Motor neuron (in vitro differentiated cells): Measurements from ENCODE around the gene TMEM207. TPM values are rescaled to one million over a fixed set of nuclear protein-coding genes. Genes with fewer than 3 reads are reported as not detected.
A peak's percentile ranks its signal among the peaks of the same experiment; 100 is the strongest.

Experiments
- ATAC-seq, 8 experiments: fragments of 200-7000 bp; cut with Tn5 transposase; replicated peaks in 6 of 8; 2 replicates each; pipeline ENCODE4 v1.8.0; 2021; ENCODE audit warnings: mild to moderate bottlenecking in 8 of 8, moderate library complexity in 8 of 8
- H3K27ac ChIP-seq, 2 donors: fragments of 250-450 bp; sonication (Bioruptor Pico); 2 replicates each; pipeline ENCODE4 v1.9.0; 2021; ENCODE audit warnings: antibody characterized with exemption in 2 of 2, mild to moderate bottlenecking in 2 of 2, moderate library complexity in 1 of 2
- H3K4me1 ChIP-seq, 2 donors: fragments of 250-450 bp; sonication (Bioruptor Pico); replicated peaks in 1 of 2; 2 replicates each; pipeline ENCODE4 v1.6.1; 2021; ENCODE audit warnings: antibody characterized with exemption in 2 of 2, mild to moderate bottlenecking in 2 of 2, moderate library complexity in 1 of 2
- H3K4me3 ChIP-seq, 5 donors: fragments of 250-450 bp; sonication (Bioruptor Pico); 2 replicates each; pipeline ENCODE4 v1.9.0; 2021; ENCODE audit warnings: antibody characterized with exemption in 5 of 5, mild to moderate bottlenecking in 5 of 5, moderate library complexity in 4 of 5
- WGBS, 10 experiments: fragments of 450-650 bp; shearing (Covaris generic); methylation state at CpG; one replicate each; pipeline ENCODE4 v1.0.0; 2022; 5-methylcytosine and 5-hydroxymethylcytosine counted together
- in situ Hi-C, 9 experiments: fragments of 400-800 bp; cut with MboI; loops; one replicate each; pipeline ENCODE4 v1.15.0; 2021; ENCODE audit warnings: low sequenced_read_pairs in 9 of 9, low pct_unique_long_range_greater_than_20kb in 2 of 9; ENCODE audit not compliant: unreplicated experiment in 9 of 9
- total RNA-seq, 8 experiments: library from RNA; unstranded; fragments of 300-600 nt; gene quantifications; 2 replicates each; pipeline versions ENCODE4 v1.2.3 to v1.2.4, GENCODE V29; 2022

The TMEM207 gene
- total RNA-seq, 8 experiments from 2014 or later = 0.13 to 0.43 (median 0.14) TPM; not detected in 5

DNA sequence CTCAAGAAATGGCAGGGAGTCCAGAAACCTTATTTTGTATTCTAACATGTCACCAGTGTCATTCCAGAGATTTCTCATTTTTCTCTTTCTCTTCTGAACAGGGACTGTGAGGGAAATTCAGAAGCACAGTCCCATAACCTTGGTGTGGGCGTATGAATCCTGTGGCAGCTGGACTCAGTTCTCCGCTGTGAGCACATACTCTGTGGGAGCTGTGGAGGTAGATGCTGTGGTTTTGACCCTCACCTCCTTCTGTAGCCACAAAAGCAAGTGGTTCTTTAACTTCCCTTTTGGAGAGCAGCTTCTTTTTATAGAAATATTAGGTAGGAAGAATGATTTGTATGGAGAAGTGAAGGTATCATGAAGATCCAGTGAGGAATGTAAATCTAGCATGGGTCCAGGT is 13.4 kb downstream of the TMEM207 start:
- Histone ChIP-seq H3K4me1 (no peaks in the 10 kb centered on the region), H3K4me3 (no peak overlapping the region), H3K27ac (no peak overlapping the region)
- in situ Hi-C loops = loop anchor here in 2 of 9 experiments (25.0 kb wide), 2 partner anchors 224 to 474 kb away; no protein-coding TSS in a partner anchor
- no peak for ATAC-seq
- 100% methylated on average over 1 to 2 of the region's 2 CpGs; no CpG with 5 or more reads in 6 of the 10 experiments for WGBS, 10 experiments

DNA sequence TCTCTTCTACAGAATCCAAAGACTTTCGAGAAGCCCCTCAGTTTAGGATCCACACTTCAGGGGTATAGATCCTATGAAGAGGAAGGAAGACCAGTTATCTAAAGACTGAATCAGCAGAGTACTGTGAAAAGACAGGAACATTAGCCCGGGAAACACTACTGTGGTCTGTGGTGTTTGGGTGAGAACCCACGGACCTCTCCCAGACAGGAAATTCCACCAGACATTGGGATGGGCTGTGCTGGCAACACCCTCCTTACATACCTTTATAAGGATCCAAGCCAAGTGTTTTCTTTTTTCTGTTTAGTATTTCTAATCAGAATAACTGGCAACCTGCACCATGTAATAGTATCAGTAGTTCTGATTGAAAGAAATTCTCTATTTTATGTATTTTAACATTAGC is 14.1 kb downstream of the TMEM207 start:
- no peaks in the 10 kb centered on the region for H3K4me1 ChIP-seq
- 17 to 92% (median 70%) methylated on average over 1 to 3 of the region's 3 CpGs; no CpG with 5 or more reads in 3 of the 10 experiments for WGBS, 10 experiments
- in situ Hi-C loops = loop anchor here in 2 of 9 experiments (25.0 kb wide), 2 partner anchors 223 to 473 kb away; no protein-coding TSS in a partner anchor
- H3K27ac ChIP-seq = no peak overlapping the region
- ATAC-seq = no peak
- H3K4me3 ChIP-seq = no peak overlapping the region

DNA sequence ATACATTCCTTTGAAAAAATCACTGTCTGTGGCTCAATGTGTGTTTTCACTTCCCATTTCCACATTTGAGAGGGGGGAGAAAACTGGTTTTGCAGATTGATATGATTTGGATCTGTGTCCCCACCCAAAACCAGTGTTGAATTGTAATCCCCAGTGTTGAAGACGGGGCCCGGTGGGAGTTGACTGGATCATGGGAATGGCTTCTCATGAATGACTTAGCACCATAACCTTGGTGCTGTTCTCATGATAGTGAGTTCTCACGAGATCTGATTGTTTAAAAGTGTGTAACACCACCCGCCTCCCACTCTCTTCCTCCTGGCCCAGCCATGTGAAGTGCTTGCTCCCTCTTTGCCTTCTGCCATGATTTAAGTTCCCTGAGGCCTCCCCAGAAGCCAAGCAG is 16.1 kb downstream of the TMEM207 start:
- in situ Hi-C loops = loop anchor here in 2 of 9 experiments (25.0 kb wide), 2 partner anchors 221 to 471 kb away; no protein-coding TSS in a partner anchor
- H3K27ac ChIP-seq = no peak overlapping the region
- 14 to 100% (median 84%) methylated on average over 1 to 4 of the region's 4 CpGs; no CpG with 5 or more reads in 6 of the 10 experiments for WGBS, 10 experiments
- no peak overlapping the region for H3K4me3 ChIP-seq
- H3K4me1 ChIP-seq = no peaks in the 10 kb centered on the region
- no peak for ATAC-seq

DNA sequence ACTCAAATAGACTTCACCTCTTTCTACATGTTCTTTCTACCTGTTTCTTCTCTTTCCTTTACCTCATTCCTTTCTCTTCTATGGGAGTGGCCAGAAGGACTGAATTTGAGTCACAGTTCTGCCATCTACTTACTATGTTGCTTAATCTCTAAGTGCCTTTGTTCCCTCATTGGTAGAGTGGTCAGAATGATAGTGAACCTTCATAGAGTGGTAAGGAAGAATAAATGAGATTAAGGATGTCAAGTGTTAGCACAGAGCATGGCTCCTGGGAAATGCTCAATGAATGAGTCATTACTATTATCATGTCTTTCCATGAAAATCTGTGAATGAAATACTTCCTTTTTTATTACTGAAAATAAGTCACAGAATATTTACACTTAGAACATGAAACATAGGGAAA is 17.5 kb downstream of the TMEM207 start:
- in situ Hi-C loops = loop anchor here in 2 of 9 experiments (25.0 kb wide), 2 partner anchors 220 to 470 kb away; no protein-coding TSS in a partner anchor
- H3K27ac ChIP-seq = no peak overlapping the region
- H3K4me1 ChIP-seq = no peaks in the 10 kb centered on the region
- H3K4me3 ChIP-seq = no peak overlapping the region
- peak in 2 of 8 experiments; percentile 19 to 53 for ATAC-seq

DNA sequence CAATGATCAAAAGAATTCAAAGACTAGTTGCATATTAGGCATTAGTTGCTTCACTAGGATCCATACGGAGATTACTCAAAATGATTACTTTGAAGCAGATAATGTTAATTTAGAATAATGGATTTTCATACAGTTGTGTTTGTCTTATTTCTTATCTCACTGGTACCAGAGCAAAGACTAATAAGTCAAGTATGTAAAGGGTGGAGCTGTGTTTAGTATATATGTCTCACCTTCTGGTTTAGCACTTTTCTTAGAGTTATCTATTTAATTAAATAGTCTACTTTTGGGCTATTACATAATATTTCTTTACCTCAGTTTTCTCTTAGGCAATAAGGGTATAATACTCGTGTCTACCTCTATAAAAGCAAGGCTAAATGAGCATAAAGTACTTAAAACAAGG is 18.8 kb downstream of the TMEM207 start:
- ATAC-seq = no peak
- in situ Hi-C loops = loop anchor here in 2 of 9 experiments (25.0 kb wide), 2 partner anchors 219 to 469 kb away; no protein-coding TSS in a partner anchor
- H3K4me3 ChIP-seq = no peak overlapping the region
- 39 to 100% (median 61%) methylated on average over 1 to 2 of the region's 2 CpGs for WGBS, 10 experiments
- no peak overlapping the region for H3K27ac ChIP-seq
- H3K4me1 ChIP-seq = no peaks in the 10 kb centered on the region

DNA sequence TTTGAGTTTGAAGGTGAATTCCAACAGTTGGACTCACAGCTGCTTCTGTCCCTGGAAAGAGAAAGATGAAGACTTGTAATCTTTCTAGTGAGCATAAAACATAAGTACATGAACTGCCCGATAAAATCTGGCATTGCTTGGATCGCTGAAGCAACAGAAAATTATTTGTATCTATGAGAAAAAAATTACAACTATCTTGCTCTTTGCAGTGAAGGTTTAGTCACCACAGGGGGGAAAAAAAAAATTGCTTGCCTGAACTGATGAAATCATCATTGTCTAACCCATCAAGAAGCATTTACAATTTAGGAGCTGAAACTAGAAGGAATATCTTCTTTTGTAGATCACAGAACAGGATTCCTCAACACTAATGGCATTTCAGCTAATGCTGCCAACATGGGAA is 20.0 kb downstream of the TMEM207 start:
- in situ Hi-C loops = loop anchor here in 2 of 9 experiments (25.0 kb wide), 2 partner anchors 217 to 467 kb away; no protein-coding TSS in a partner anchor
- WGBS, 10 experiments = 53 to 100% (median 84%) methylated on average over 1 to 2 of the region's 2 CpGs; no CpG with 5 or more reads in 1 of the 10 experiments
- no peaks in the 10 kb centered on the region for H3K4me1 ChIP-seq
- no peak overlapping the region for H3K4me3 ChIP-seq
- H3K27ac ChIP-seq = no peak overlapping the region
- ATAC-seq = peak in 3 of 8 experiments; percentile 32 to 43 (median 40)

DNA sequence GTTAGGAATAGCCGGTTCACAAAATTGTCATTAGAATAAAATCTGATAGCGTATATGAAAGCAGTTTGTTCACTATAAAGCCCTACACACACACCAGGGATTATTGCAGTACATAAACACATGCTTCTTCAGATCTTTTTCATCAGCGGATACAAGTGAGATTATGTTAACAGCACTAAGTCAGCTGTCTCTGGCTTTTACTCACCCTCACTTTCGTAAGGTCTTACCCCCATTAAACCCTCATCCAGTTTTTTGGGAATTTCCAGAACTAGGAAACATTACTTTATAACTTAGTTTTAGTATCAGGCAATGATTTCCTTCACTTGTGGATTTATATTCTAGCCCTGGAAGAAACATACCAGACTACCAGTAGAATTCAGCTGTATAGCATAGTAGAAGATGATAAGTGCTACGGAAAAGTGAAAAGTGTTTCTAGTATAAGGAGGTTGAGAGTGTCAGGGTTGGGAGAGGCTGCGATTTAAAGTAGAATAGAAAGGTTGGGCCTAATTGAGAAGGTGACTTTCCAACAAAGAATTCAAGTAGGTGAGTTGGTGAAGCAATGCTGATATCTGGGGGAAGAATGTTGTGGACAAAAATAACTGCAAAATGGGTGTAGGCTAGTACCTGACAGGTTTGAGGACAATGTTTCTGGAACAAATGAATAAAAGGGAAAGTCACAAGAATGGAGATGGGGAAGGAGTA is 22.7 kb downstream of the TMEM207 start:
- 39 to 100% (median 79%) methylated on average over 2 to 6 of the region's 6 CpGs for WGBS, 10 experiments

DNA sequence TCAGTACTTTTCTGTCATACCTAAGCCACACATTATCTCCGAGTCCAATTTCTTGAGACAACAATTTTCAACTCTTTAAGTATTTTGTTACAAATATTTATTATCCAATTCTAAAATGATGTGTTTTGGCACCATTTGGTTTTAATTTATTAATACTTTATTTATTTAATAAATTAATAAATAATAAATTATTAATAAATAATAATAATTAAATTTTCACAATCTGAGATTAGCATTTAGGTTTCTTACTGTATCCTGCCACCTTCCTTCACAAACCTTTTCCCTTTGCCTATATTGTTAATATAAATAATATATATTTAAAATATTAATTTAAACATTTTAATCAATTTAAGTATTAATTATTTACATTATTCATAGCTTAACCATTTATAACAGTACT is 23.9 kb downstream of the TMEM207 start:
- Histone ChIP-seq H3K27ac (no peak overlapping the region), H3K4me1 (no peaks in the 10 kb centered on the region), H3K4me3 (no peak overlapping the region)
- in situ Hi-C loops = loop anchor here in 2 of 9 experiments (25.0 kb wide), 2 partner anchors 214 to 464 kb away; no protein-coding TSS in a partner anchor
- no peak for ATAC-seq
- 89 to 100% (median 100%) methylated on average over 1 of the region's 1 CpG for WGBS, 10 experiments

More for the DNA sequence above, 22.7 kb downstream of the TMEM207 start:
- Histone ChIP-seq H3K4me1 (no peaks in the 10 kb centered on the region), H3K4me3 (no peak overlapping the region), H3K27ac (no peak overlapping the region)
- ATAC-seq = no peak
- in situ Hi-C loops = loop anchor here in 2 of 9 experiments (25.0 kb wide), 2 partner anchors 215 to 465 kb away; no protein-coding TSS in a partner anchor

DNA sequence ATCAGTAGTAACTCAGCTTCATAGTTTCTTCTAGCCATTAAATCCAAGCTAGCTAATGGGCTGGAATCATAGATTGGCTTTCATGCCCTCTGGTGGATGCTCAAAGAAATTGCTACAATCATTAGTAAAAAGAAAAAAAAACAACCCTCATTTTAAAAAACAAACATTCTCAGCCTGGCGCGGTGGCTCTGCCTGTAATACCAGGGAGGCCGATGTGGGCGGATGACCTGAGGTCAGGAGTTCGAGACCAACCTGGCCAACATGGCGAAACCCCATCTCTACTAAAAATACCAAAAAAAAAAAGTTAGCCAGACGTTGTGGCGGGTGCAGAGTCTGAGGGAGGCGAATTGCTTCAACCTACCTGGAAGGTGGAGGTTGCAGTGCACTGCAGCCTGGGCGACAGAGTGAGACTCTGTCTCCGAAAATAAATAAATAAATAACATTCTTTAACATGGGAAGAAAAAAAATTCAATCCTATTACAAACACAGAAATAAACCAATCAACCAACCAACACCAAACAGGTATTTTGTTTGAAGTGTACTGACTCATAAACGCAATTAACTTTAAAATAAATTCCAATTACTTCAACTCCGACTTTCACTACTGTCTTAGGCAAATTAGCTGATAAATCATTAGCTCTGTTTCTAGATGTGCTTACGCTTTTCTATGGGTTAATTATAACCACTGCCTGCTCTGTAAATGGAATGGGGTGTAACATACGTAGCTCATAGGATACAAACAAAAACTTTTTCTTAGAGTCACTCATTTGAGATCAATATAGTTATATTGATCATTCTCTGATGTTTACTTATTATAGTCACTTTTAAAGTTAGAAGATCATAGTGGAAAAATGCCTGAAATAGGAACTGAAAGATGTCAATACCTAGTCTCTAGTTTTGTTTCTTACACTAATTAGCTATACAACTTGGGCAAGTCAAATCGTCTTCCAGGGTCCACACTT is 24.9 kb downstream of the TMEM207 start:
- Histone ChIP-seq H3K4me1 (no peaks in the 10 kb centered on the region), H3K27ac (no peak overlapping the region), H3K4me3 (no peak overlapping the region)
- in situ Hi-C loops = loop anchor here in 2 of 9 experiments (25.0 kb wide), 2 partner anchors 212 to 462 kb away; no protein-coding TSS in a partner anchor
- WGBS, 10 experiments = 14 to 90% (median 44%) methylated on average over 3 to 13 of the region's 16 CpGs
- ATAC-seq = peak; percentile 71 to 98 (median 92)

DNA sequence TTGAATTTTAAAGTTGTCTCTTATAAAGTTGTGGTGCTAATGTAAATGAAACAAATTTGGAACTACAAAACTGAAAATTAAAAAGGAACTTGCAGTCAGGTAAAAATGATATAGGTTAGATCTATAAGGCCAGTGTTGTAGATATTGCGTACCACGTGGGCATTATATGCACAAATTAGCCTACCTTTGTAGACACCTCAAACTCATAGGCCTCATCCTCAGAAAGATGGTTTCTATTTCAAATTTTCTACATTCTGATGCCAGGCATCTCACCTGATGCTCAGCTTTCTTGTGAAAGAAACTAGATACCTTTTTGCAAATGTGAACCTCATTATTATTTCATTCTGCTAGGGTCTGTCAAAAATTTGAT is 25.6 kb downstream of the TMEM207 start:
- no peak for ATAC-seq

DNA sequence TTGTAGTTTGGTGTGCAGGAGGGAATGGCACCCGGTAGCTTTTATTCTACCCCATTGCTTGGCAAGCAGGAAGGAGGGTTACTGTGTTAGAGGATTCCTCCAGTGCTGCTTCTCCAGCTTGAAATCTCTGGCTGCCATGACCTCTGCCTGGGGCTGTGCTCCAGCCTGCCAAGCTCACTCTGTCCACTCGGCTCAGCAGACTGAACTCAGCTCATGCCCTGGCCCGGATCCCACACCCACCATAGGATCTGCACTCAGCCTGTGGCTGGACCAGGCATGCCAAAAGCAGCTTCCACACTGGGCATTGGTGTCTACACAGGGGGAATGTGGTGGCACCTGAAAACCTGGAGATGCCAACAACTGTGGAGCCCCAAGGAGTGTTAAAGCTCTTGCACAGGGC is 35.4 kb downstream of the TMEM207 start:
- Histone ChIP-seq H3K27ac (no peak overlapping the region), H3K4me1 (no peaks in the 10 kb centered on the region), H3K4me3 (no peak overlapping the region)
- ATAC-seq = no peak
- in situ Hi-C loops = no loop called here
- WGBS, 10 experiments = 20 to 90% (median 77%) methylated on average over 1 to 2 of the region's 3 CpGs; no CpG with 5 or more reads in 5 of the 10 experiments

More for the DNA sequence above, 25.6 kb downstream of the TMEM207 start:
- in situ Hi-C loops = no loop called here
- H3K4me1 ChIP-seq = no peaks in the 10 kb centered on the region
- WGBS, 10 experiments = 20 to 90% (median 50%) methylated on average over 1 to 2 of the region's 2 CpGs; no CpG with 5 or more reads in 2 of the 10 experiments
- no peak overlapping the region for H3K4me3 ChIP-seq
- H3K27ac ChIP-seq = no peak overlapping the region

DNA sequence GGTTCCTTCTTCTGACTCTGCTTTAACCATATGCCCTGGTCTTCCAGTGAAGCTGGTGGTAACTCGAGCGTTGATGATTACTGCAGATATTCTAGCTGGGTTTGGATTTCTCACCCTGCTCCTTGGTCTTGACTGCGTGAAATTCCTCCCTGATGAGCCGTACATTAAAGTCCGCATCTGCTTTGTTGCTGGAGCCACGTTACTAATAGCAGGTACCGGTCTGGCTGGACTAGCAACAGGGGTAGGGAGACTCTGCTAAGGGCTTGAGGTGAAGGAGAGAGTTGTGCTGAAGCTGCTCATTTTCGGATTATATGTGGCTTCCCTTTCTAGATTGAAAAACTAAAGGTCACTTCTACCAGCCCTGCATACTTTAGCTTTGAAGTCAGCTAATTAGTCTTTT is 45.0 kb downstream of the TMEM207 start:
- no peak overlapping the region for H3K27ac ChIP-seq
- no peak for ATAC-seq
- WGBS, 10 experiments = 86 to 100% (median 93%) methylated on average over 2 to 7 of the region's 8 CpGs; no CpG with 5 or more reads in 4 of the 10 experiments
- H3K4me1 ChIP-seq = no peaks in the 10 kb centered on the region
- H3K4me3 ChIP-seq = no peak overlapping the region
- in situ Hi-C loops = no loop called here
